Right lobe of liver (tissue), 4 donors: ENCODE data around the gene KRIT1.

Source experiments
- CTCF ChIP-seq, 4 donors: fragments of 200-600 bp in 3 of 4; fragments of 450-650 bp in 1 of 4; IDR thresholded peaks; one replicate each; pipeline versions ENCODE4 v1.5.1 to v1.8.0; 2016 to 2022; ENCODE audit warnings: antibody characterized with exemption in 4 of 4, mild to moderate bottlenecking in 2 of 4
- POLR2A ChIP-seq: fragments of 450-650 bp; IDR thresholded peaks from one replicate; pipeline ENCODE4 v1.6.1; 2017; ENCODE audit warnings: antibody characterized with exemption, mild to moderate bottlenecking
- donor health status: DM: no; HTN: no; CAD: no.
- donor health status: DM: no; HTN: no; CAD: no.
- donor health status: DM: no; HTN: yes; CAD: no.

- TF ChIP-seq CTCF (IDR thresholded peaks at IDR 0.05) (no peak), POLR2A (no peak)
Observed at GRCh38 chr7:92255308-92255707, 9.6 kb upstream of the KRIT1 start.
